PC-3 (cell line): ENCODE measurements around the gene AGFG2.

ENCODE experiments used
- CTCF ChIP-seq: fragments of 300-600 bp; sonication (generic); conservative IDR thresholded peaks from 2 replicates; pipeline ENCODE4 v1.5.1; 2017; ENCODE audit warnings: antibody characterized with exemption, low read depth, mild to moderate bottlenecking, low read length
- EZH2 ChIP-seq: fragments of 300-600 bp; sonication (generic); IDR thresholded peaks from one replicate; pipeline ENCODE4 v1.6.1; 2017; ENCODE audit warnings: antibody characterized with exemption, mild to moderate bottlenecking, low read length; ENCODE audit not compliant: unreplicated experiment
- EZH2phosphoT487 ChIP-seq: fragments of 300-600 bp; sonication (generic); IDR thresholded peaks from 2 replicates; pipeline ENCODE4 v1.6.1; 2018; ENCODE audit warnings: mild to moderate bottlenecking, antibody characterized with exemption, low read length, borderline replicate concordance

DNA sequence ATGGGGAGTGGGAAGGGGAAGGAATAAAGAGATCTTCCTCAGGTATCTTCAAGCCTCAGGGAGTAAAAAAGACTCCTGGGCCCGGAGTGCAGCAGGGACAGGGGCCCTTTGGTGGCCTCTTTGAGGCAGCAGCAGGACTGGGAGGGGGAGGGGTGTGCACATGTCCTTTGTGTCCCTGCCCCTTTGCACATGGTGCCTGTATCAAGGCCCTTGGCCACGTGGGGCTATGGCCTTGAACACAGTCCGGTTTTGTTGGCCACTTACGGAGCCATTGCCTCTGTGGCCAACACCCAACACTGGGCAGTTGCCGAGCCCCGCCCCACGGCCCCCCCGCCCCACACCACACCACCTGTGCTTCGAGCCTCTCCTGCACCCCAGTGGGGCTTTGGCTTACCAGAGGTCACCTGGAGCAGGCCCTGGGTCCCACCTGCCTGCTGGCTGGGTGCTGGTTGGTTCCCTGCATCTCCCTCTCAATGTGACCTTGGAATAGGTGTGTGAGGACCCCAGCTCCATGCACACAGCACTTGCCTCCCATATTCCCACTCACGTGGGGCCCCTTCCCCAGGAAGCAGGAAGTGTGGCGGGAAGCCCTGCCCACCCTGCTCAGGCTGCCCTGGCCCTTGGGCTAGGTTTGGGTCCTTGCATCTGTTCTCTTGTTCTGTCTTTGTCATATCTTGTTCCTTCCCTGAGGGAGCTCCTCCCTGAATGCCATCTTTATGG, 29.3 kb downstream of the AGFG2 start:
- TF ChIP-seq CTCF (no peak), EZH2 (no peak), EZH2phosphoT487 (no peak)
